K562 (cell line): ENCODE results near the gene TENM3.

Experiments
- GATA2 ChIP-seq: sonication (generic); formaldehyde crosslinking; IDR thresholded peaks from 2 replicates; pipeline ENCODE4 v1.4.0; 2020; ENCODE audit warnings: mild to moderate bottlenecking, missing genetic modification reagents
- REST ChIP-seq, 2 experiments: fragments of 450-650 bp; formaldehyde crosslinking in 1 of 2; IDR thresholded peaks; 2 replicates each; pipeline versions ENCODE4 v1.4.0 to v1.6.1; 2014 to 2020; ENCODE audit warnings: mild to moderate bottlenecking in 2 of 2, borderline replicate concordance in 1 of 2, low read depth in 1 of 2

GRCh38 chr4:182593402-182593801 lies 350.2 kb downstream of the TENM3 start:
- TF ChIP-seq REST (IDR thresholded peaks at IDR 0.05; ENCODE audit: borderline replicate concordance) (no peak), REST (CRISPR knock-in tag; IDR thresholded peaks at IDR 0.05; ENCODE audit: low read depth) (no peak), GATA2 (no peak)
